ENCODE data around the gene IGDCC3. TPM values are rescaled to one million over a fixed set of nuclear protein-coding genes. Genes with fewer than 3 reads are reported as not detected.

Gene IGDCC3
- polyA plus RNA-seq, 12 donors: 2.1 to 11.5 (median 3.1) TPM; not detected in 1

GRCh38 chr15:65344914-65345275 is 32.9 kb downstream of the IGDCC3 start:
- no peak for DNase-seq

- DNase-seq: no peak
Observed at GRCh38 chr15:65344214-65344913, 33.4 kb downstream of the IGDCC3 start.

GRCh38 chr15:65343374-65343981 is 34.3 kb downstream of the IGDCC3 start:
- no peak for DNase-seq

GRCh38 chr15:65342493-65342892 is 35.3 kb downstream of the IGDCC3 start:
- no peak for DNase-seq

- DNase-seq: no peak
Observed at GRCh38 chr15:65339920-65340319, 37.9 kb downstream of the IGDCC3 start.

- DNase-seq: no peak
Observed at GRCh38 chr15:65339416-65339815, 38.4 kb downstream of the IGDCC3 start.

GRCh38 chr15:65338823-65339222 is 39.0 kb downstream of the IGDCC3 start:
- no peak for DNase-seq

GRCh38 chr15:65338366-65338765 is 39.4 kb downstream of the IGDCC3 start:
- no peak for DNase-seq

GRCh38 chr15:65337436-65338070 is 40.2 kb downstream of the IGDCC3 start:
- DNase-seq: no peak

GRCh38 chr15:65336493-65337435 is 41.0 kb downstream of the IGDCC3 start:
- no peak for DNase-seq

- no peak for DNase-seq
Observed at GRCh38 chr15:65335278-65336055, 42.3 kb downstream of the IGDCC3 start.

GRCh38 chr15:65334586-65335231 is 43.1 kb downstream of the IGDCC3 start:
- no peak for DNase-seq

- DNase-seq: no peak
Observed at GRCh38 chr15:65333856-65334255, 43.9 kb downstream of the IGDCC3 start.

GRCh38 chr15:65333148-65333820 is 44.5 kb downstream of the IGDCC3 start:
- DNase-seq: no peak

- no peak for DNase-seq
Observed at GRCh38 chr15:65332391-65333147, 45.2 kb downstream of the IGDCC3 start.

GRCh38 chr15:65331811-65332210 is 46.0 kb downstream of the IGDCC3 start:
- no peak for DNase-seq

- DNase-seq: no peak
Observed at GRCh38 chr15:65330934-65331645, 46.7 kb downstream of the IGDCC3 start.

GRCh38 chr15:65329984-65330735 is 47.6 kb downstream of the IGDCC3 start:
- no peak for DNase-seq

All from muscle of arm (tissue), 12 donors.